Measurements from ENCODE around the gene CAMKK2.

CAMKK2 gene

GRCh38 chr12:121188227-121188626, 108.3 kb downstream of the CAMKK2 start:
- no peaks in the 10 kb centered on the region; the same call in 1 of the 2 replicates for H3K27me3 ChIP-seq (ENCODE audit: insufficient read depth, low read length)

More at GRCh38 chr12:121188227-121188626, 108.3 kb downstream of the CAMKK2 start:
- no peak overlapping the region for H3K27ac ChIP-seq (ENCODE audit: low read depth, low read length, poor library complexity, severe bottlenecking)
- no peaks in the 10 kb centered on the region; the same call in 1 of the 2 replicates for H3K36me3 ChIP-seq (ENCODE audit: insufficient read depth, low read length)
- H3K4me3 ChIP-seq (ENCODE audit: low read depth, low read length, poor library complexity, severe bottlenecking) = no peak overlapping the region
- no peaks in the 10 kb centered on the region for H3K4me1 ChIP-seq (ENCODE audit: insufficient read depth, low read length, severe bottlenecking)
- H3F3A ChIP-seq (ENCODE audit: insufficient read depth, low read length) = no peaks in the 10 kb centered on the region
- no peak overlapping the region for H3K4me2 ChIP-seq (ENCODE audit: low read length)
- H3K9ac ChIP-seq (ENCODE audit: low read length) = no peak overlapping the region
- H2AFZ ChIP-seq (ENCODE audit: low read length) = no peak overlapping the region
- no peaks in the 10 kb centered on the region for H3K9me2 ChIP-seq (ENCODE audit: low read depth, low read length)
- no peaks in the 10 kb centered on the region for H3K9me3 ChIP-seq (ENCODE audit: low read length)
- no peaks in the 10 kb centered on the region for H4K20me1 ChIP-seq (ENCODE audit: insufficient read depth, low read length)
- TF ChIP-seq EZH2 (IDR thresholded peaks at IDR 0.05; ENCODE audit: borderline replicate concordance, low read length) (no peak), CTCF (IDR thresholded peaks at IDR 0.05; ENCODE audit: low read length) (no peak)
- H3K79me2 ChIP-seq (ENCODE audit: insufficient read depth, low read length) = no peaks in the 10 kb centered on the region
